ENCODE results near the gene ZNF408.
A peak's percentile ranks its signal among the peaks of the same experiment; 100 is the strongest.

The ZNF408 gene

GRCh38 chr11:46674463-46675287 lies 26.2 kb upstream of the ZNF408 start:
- no peak for FAIRE-seq
- TF ChIP-seq POU2F2 (IDR thresholded peaks at IDR 0.05; ENCODE audit: low read depth, low read length), result no peak
- TF ChIP-seq SPI1 (IDR thresholded peaks at IDR 0.05; ENCODE audit: low read depth, low read length), result no peak
- no peak for TF ChIP-seq POLR2A (IDR thresholded peaks at IDR 0.05; ENCODE audit: low read depth, low read length)
- no peak for TF ChIP-seq PAX5 (IDR thresholded peaks at IDR 0.05; ENCODE audit: insufficient read depth, low read length, severe bottlenecking)
- no peak for TF ChIP-seq POLR2AphosphoS5 (IDR thresholded peaks at IDR 0.05; ENCODE audit: low read depth, low read length)
- no peak for TF ChIP-seq TAF1 (IDR thresholded peaks at IDR 0.05; ENCODE audit: low read depth, low read length)
- no peak for DNase-seq (ENCODE audit: insufficient read length, low spot score)

GRCh38 chr11:46675288-46675851 lies 25.5 kb upstream of the ZNF408 start:
- TF ChIP-seq PAX5 (IDR thresholded peaks at IDR 0.05; ENCODE audit: insufficient read depth, low read length, severe bottlenecking) (no peak), POLR2A (IDR thresholded peaks at IDR 0.05; ENCODE audit: low read depth, low read length) (no peak), POLR2AphosphoS5 (IDR thresholded peaks at IDR 0.05; ENCODE audit: low read depth, low read length) (no peak), TAF1 (IDR thresholded peaks at IDR 0.05; ENCODE audit: low read depth, low read length) (no peak), POU2F2 (IDR thresholded peaks at IDR 0.05; ENCODE audit: low read depth, low read length) (no peak), SPI1 (IDR thresholded peaks at IDR 0.05; ENCODE audit: low read depth, low read length) (no peak)
- DNase-seq (ENCODE audit: insufficient read length, low spot score) (no peak), FAIRE-seq (no peak)

- DNase-seq (ENCODE audit: insufficient read length, low spot score) (no peak), FAIRE-seq (no peak)
- TF ChIP-seq TAF1 (IDR thresholded peaks at IDR 0.05; ENCODE audit: low read depth, low read length) (no peak), PAX5 (IDR thresholded peaks at IDR 0.05; ENCODE audit: insufficient read depth, low read length, severe bottlenecking) (no peak), POU2F2 (IDR thresholded peaks at IDR 0.05; ENCODE audit: low read depth, low read length) (no peak), POLR2AphosphoS5 (IDR thresholded peaks at IDR 0.05; ENCODE audit: low read depth, low read length) (no peak), POLR2A (IDR thresholded peaks at IDR 0.05; ENCODE audit: low read depth, low read length) (no peak), SPI1 (IDR thresholded peaks at IDR 0.05; ENCODE audit: low read depth, low read length) (no peak)
Observed at GRCh38 chr11:46675949-46676348, 24.9 kb upstream of the ZNF408 start.

DNA sequence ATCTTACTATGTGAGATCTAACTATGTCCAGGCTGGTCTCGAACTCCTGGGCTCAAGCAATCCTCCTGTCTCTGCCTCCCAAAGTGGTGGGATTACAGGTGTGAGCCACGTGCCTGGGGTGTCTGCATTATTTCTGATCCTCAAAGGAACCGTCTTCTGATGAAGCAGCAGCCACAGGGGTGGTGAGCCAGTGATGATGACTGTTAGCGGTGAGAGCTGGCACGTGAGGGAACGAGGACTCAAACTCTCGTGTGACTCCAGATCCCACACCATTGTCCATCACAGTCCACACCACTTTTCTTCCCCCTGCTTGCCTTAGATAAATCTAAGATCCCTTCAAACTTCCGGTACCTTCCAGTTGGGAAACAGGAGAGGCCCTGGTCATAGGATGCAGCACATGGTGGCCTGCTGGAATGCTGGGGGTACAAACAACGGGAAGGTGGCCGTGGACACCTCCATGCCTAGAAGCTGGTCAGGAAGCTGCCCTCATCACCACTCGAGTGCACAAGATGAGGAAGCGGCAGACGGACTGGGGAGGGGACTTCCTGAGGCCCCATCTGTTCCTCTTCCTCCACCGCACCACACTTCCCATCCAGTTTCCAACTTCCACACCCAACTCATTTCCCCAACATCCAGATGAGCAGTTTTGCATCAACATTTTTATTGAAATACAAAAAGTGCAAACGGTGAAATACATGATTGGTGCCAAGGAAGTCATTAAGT lies 24.2 kb upstream of the ZNF408 start:
- no peak for FAIRE-seq
- DNase-seq (ENCODE audit: insufficient read length, low spot score), result no peak
- TF ChIP-seq POLR2A (IDR thresholded peaks at IDR 0.05; ENCODE audit: low read depth, low read length), result no peak; the same call in 1 of the 2 replicates
- no peak for TF ChIP-seq TAF1 (IDR thresholded peaks at IDR 0.05; ENCODE audit: low read depth, low read length)
- no peak for TF ChIP-seq POU2F2 (IDR thresholded peaks at IDR 0.05; ENCODE audit: low read depth, low read length)
- no peak for TF ChIP-seq PAX5 (IDR thresholded peaks at IDR 0.05; ENCODE audit: insufficient read depth, low read length, severe bottlenecking)
- no peak for TF ChIP-seq SPI1 (IDR thresholded peaks at IDR 0.05; ENCODE audit: low read depth, low read length)
- no peak for TF ChIP-seq POLR2AphosphoS5 (IDR thresholded peaks at IDR 0.05; ENCODE audit: low read depth, low read length)

DNA sequence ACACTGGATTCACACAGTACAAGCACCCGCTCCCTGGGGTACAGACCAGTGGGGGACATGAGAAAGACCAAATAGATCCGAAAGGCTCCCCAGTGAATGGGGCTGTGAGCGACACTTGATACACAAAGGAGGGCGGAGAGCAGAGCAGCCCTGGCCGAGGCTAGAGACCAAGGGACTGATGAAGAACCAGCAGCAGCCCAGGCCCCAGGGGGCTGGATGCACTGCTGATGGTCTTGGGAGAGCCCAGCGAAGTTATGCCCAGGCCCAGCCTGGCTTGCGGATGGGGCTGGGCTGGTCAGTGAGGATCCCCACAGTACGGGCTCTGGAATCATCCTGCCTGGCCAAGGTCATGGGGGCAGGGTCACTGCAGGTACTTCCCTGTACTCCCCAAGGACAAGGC lies 23.7 kb upstream of the ZNF408 start:
- no peak for TF ChIP-seq POU2F2 (IDR thresholded peaks at IDR 0.05; ENCODE audit: low read depth, low read length)
- TF ChIP-seq POLR2A (IDR thresholded peaks at IDR 0.05; ENCODE audit: low read depth, low read length), result 0 out of 2 replicates have a peak, but pooled peaks have one; percentile 16
- FAIRE-seq, result no peak
- DNase-seq (ENCODE audit: insufficient read length, low spot score), result no peak

DNA sequence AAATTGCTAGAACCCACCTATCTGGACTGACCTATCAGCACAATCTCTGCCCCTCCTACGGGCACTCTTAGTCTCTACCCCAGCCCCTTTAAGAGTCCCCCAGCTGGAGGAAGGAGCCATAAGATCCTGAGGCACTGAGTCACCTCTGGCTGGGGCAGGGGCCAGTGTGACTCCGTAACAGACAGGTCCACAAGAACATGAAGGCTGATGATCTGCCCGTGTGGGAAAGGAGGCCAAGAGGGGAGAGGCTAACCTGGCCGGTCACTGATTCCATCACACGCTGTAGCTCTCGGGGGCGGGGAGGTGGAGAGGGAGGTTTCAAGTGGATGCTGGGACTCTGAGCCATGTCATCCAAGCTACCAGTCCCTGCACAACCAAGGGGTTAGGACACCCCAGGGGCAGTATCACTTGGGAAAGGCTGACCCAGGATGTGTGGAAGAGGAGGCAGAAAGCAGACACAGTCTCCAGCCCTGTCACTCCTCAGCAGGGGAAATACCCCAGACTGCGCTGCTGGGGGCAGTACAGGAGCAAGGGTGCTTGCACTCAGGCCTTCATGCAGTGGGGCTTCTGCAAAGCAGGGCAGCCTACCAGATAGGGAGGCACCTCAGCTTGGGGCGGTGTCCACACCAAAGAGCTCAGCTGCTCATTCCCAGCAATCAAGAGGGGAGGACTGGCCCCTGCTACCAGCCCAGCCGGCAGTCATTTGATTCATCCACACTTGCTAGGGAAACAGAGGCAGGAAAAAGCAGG lies 22.7 kb upstream of the ZNF408 start:
- FAIRE-seq, result no peak
- DNase-seq (ENCODE audit: insufficient read length, low spot score), result no peak
- no peak for TF ChIP-seq SPI1 (IDR thresholded peaks at IDR 0.05; ENCODE audit: low read depth, low read length)
- no peak for TF ChIP-seq POLR2A (IDR thresholded peaks at IDR 0.05; ENCODE audit: low read depth, low read length)
- no peak for TF ChIP-seq PAX5 (IDR thresholded peaks at IDR 0.05; ENCODE audit: insufficient read depth, low read length, severe bottlenecking)
- no peak for TF ChIP-seq POLR2AphosphoS5 (IDR thresholded peaks at IDR 0.05; ENCODE audit: low read depth, low read length)
- no peak for TF ChIP-seq TAF1 (IDR thresholded peaks at IDR 0.05; ENCODE audit: low read depth, low read length)
- TF ChIP-seq POU2F2 (IDR thresholded peaks at IDR 0.05; ENCODE audit: low read depth, low read length), result no peak

DNA sequence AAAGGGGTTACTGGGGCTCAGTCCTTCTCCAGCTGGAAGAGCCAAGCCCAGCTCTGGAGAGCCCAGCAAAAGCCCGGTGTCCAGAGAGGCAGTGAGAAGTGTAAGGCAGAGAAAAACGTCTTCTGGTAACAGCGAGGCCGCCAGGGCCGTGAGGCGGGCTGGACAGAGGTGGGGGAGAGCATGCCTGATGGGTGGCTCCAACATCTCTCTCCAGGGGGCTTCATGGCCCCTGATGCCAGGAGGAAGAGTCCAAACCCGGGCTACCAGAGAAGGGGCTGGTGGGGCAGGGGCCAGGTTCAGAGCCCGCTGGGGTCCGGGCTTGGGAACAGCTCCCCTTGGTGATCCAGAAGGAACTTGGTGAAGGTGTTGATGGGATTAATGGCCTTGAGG lies 22.1 kb upstream of the ZNF408 start:
- FAIRE-seq (no peak), DNase-seq (ENCODE audit: insufficient read length, low spot score) (no peak)
- no peak for TF ChIP-seq TAF1 (IDR thresholded peaks at IDR 0.05; ENCODE audit: low read depth, low read length)
- no peak for TF ChIP-seq POLR2AphosphoS5 (IDR thresholded peaks at IDR 0.05; ENCODE audit: low read depth, low read length)
- no peak for TF ChIP-seq POLR2A (IDR thresholded peaks at IDR 0.05; ENCODE audit: low read depth, low read length)
- no peak for TF ChIP-seq PAX5 (IDR thresholded peaks at IDR 0.05; ENCODE audit: insufficient read depth, low read length, severe bottlenecking)

DNA sequence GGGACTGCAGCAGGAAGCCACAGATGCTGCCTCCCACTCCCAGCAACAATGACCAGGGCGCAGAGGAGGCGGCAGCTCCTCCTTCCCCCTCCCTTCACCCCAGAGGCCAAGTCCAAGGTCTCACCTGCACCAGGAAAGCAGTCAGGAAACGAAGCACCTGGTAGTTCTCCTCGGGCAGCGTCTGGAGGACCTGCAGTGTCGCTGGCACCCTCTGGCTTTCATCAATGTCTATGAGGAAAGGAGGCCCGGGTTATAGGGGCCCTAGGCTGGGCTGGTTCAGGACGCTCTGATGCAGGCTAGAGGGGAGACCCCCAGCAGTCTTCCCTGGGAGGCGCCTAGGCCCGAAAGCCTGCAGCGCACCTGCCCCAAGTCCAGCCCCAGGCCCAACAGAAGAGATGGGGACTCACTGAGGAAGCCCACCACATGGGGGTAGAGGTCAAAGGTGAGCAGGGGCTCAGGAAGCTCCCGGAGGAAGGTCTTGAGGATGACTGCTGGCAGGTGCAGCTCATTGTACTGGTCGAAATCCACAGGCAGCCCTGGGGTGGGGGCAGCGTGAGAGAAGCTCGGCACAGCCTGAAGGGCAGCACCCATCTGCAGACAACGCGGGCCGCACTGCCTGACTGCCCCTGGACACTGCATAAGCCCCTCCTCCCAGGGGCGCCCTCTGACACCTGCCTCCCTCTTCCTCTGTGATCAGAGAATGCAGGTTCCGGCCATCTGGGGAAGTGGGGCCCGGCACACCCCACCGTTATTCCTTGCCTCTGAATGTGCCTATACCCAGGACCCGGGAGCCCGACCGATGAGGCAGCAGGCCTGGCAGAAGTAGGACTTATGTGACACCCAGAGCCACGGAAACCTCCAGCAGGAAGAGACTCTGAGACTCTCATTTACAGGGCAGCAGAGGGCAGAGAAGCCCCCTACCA lies 21.3 kb upstream of the ZNF408 start:
- DNase-seq (ENCODE audit: insufficient read length, low spot score) (no peak), FAIRE-seq (no peak)
- TF ChIP-seq TAF1 (IDR thresholded peaks at IDR 0.05; ENCODE audit: low read depth, low read length) (no peak), POU2F2 (IDR thresholded peaks at IDR 0.05; ENCODE audit: low read depth, low read length) (no peak)

Data from GM12891 (cell line).